DMS153 treated with DMSO at 0.1 percent for 48 hours (cell line): ENCODE results near the gene AFF2.
"Not testable (repeated sequence)": the region's sequence is repeated elsewhere in the genome, so short reads cannot be mapped to it uniquely, and the experiment has no call there.

Experiments
- DNase-seq: peaks from one replicate; lab custom pipeline; 2025; ENCODE audit not compliant: unreplicated experiment; lab: John Stamatoyannopoulos, UW

The AFF2 gene

DNA sequence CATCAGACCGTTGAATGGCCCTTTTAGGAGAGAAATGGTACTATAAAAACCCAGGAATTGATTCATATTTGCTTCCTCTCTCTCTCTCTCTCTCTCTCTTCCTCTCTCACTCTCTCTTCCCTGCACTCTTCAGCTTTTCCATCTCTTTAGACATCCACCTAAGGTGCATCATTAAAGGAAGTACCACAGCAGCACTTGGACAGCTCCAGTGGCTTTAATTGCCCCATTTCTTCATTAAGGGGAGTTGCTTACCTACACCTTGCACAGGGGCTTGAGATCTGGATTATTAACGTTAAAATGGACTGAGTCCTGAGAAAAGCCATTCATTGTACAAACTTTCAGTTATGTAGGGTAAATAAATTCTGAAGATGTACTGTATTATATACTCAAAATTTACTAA lies 323.6 kb downstream of the AFF2 start:
- DNase-seq, result no peak

DNA sequence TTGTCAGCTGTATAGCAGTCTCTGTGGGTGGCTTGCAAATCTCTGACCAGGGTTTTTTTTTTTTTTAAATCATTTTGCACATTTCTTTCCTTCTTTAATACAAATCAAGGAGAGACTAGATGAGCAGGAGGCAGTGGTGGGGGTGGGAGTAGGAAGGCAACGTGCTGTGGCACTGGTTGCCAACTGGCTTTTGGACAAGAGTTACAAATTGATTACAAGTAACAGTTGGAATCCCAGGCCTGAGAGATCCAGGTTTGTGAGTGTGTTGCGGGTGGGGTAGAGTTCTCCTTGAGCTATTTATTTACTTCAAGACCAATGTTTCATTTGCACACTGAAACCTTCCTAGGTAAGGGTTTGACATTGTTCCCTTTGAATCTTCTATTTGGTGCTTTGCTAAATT lies 325.3 kb downstream of the AFF2 start:
- no peak for DNase-seq

DNA sequence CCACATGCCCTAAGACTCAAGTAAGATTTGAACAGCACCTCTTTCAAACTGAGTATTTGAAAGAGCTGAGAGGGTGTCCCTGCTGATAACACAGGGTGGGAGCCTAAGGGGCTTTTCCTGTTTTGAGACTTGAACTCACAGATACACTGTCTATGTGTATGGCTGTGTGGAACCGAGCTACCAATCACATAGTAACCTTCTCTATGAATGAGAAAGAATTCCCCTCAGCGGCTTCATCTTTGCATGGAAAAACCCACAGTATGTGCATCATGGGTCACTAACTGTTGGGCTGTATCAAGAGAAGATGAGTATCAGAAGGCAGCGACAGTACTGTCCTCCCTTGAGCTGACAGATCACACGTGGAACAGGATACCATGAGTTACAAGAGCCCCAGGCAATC lies 336.3 kb downstream of the AFF2 start:
- no peak for DNase-seq

DNA sequence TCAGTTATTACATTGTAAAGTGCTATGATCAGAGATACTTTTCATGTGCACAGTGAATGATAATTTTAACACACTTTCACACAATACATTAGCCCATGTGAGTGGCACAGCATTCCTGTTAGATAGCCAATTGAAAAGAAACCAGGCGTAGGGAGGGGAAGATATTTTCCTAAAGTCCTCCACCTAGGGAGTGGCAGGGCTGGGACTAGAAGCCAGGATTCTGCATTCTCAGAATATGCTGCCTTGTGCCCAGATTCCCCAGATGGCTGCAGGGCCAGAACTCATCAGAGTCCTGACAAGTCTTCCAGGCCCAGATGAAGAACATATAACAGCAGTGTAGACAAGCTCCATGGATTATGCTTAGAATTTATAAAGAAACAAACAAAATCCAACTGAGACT lies 350.2 kb downstream of the AFF2 start:
- no peak for DNase-seq

DNA sequence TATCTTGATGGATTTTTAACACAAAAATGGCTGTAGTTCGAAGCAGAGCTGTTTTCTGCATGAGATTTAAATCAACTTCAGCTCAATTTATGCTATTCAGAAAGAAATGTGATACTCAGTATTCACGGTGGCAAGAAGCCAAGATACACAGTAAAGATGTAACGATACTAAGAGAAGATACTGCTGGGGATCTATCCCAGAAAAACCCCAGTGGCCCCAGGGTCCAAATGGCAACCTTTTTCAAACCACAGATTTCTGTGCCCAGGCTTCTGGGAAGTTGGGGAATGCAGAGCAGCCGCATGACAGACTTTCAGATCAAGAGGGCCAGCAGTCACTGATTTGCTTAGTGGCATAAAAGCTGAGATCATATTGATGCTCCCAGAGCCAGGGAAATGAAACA lies 353.9 kb downstream of the AFF2 start:
- DNase-seq, result no peak

DNA sequence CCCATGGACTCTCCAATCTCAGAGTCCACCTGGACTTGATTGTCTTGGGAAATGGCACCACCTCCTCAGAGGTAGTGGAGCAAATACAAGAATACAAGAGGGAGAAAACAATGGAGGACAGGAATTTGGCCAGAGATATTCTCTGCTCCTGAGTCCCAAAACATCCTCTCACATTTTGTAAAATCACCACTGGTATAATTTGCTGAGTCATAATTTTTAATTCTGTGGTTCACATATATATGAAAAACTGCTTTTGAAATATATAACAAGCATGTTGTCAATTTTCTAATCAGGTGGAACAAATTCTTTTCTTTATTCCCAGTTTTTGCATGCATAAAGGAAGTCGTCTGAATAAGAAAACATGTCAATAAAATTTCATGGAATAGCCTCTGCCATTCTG lies 356.1 kb downstream of the AFF2 start:
- no peak for DNase-seq

DNA sequence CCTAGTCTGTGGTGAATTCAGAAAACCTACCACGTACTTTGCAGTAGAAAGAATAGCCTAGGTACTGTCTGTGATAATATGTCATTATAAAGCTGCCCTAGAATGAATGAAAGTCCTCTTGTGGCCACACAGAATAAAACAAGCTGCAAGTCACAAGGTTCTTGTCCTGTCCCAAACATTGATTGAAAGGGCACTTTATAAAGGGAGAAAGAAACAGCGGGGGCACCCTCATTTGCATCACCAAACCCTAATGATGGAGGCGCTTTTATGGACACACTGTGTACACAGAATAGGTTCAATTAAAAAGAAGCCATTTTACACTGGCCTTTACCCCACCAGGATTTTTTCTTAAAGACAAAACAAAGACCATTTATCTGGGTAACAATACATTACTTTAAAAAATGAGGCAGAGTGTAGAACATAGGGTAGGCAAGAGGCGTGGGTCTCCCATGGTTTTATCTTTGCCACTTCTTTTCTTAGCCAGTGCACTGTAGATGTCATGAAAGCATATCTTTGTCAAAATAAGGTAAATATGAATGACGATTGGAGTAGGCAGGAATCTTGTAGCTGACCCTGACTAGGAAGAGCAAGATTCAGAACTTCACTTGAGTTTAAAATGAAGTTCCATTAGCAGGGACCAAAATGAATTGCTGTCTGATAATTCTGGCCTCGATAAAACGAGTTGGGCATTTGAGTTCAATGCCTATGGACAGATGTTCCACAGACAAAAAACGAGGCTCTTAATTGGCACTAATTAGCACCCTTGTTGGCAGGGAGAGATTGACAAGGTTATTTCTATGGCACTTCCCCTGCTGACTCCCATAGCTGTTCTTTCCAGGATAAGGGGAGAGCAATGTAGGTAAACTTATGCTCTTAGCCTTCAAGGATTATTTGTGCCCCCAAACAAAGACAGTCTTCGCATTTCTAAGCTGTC lies 365.1 kb downstream of the AFF2 start:
- DNase-seq, result no peak

DNA sequence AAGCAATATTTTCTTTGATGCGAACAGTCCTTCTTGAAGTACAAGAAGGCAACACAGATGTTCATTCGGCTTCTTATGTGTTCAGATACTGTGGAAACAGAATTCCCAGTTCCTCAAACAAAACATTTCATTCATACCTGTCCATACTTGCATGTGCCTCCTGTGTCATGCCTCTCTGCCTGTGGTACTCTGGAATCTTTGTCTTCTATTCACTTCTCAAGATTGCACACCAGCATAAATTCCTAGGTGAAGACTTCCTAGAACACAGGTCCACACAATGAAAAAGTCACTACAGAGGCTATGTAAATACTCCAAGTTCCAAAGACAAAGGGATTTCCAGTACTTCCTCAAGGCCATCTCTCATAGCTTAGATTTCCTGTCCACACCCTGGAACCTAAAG lies 367.2 kb downstream of the AFF2 start:
- DNase-seq, result no peak

DNA sequence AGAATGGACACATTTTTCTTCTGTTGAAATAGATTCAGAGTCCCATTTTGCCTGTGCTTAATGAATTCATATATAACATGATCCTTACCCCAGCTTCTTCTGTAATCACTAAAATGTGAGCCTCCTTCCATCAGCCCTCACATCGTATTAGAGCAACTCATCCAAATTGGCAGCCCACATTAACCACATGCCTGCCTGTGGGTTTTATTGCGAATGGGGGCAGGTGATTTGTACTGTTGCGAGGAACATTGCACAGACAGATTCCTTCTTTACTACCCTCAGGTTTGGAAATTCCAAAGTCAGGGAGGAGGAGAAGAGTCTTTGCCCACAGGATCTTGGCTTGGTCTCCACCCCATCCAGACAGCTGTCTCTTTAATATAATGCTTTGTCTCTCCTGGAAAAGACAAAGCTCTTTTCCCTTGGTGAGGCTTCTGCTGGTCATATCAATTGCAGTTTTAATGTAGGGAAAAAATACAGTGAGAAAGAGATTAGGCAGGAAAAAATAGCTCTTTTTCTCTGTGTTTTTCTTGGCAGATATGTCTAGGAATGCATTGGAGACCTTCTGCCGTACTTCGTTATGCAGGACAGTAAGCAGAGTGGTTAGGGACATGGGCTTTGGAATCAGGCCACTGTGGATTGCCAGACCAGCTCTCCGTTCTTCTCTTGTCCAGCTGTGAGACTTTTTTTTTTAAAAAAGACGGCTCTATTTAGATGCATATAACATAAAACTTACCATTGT lies 371.2 kb downstream of the AFF2 start:
- no peak for DNase-seq

DNA sequence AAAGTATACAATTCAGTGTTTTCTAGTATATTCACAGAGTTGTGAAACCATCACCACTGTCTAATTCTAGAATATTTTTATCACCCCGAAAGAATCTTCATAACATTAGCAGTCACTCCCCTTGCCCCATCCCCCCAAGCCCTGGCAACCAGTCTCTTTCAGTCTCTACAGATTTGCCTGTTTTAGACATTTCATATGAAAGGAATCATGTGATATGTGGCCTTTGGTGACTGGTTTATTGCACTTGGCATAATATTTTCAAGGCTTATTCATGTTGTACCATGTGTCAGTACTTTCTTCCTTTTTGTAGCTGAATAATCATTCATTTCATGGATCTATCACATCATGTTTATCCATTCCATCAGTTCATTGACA lies 371.7 kb downstream of the AFF2 start:
- DNase-seq, result no peak

DNA sequence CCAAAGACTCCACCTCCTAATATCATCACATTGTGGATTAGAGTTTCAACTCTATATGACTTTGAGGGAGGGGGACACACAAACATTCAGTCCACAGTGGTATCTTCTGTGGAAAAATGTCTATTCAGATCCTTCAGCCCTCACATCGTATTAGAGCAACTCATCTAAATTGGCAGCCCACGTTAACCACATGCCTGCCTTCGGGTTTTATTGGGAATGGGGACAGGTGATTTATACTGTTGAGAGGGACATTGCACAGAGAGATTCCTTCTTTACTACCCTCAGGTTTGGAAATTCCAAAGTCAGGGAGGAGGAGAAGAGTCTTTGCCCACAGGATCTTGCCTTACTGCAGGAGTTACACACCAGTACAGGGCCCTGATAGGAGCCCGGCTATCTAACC lies 372.5 kb downstream of the AFF2 start:
- DNase-seq, result no peak

DNA sequence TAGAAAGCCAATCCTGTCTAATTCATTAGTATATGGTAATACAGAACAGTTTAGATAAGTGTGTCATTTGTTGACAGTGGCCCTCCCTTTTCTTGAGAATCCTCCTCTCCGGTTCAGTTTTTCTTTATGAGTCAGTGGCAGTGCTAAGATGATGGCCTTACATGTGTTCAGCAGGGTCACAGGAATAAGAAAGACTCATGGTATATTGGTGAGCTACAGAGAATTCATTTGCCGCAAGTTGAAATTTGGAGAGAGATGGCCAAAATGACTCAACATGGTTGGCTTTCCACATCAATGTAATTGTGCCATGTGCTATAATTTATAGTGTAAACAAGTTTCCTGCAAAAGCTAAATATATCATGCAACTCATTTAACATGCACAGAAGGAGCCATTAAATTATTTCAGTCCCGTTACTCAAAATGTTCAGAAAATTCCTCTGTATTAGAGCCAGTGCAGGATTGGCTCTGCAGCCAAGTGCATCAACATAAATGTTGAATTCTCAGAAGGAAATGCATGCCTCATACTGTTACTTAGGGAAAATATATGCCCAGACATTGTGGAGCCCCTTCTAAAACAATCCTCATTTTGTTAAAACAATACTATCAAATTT lies 374.3 kb downstream of the AFF2 start:
- DNase-seq, result no peak

DNA sequence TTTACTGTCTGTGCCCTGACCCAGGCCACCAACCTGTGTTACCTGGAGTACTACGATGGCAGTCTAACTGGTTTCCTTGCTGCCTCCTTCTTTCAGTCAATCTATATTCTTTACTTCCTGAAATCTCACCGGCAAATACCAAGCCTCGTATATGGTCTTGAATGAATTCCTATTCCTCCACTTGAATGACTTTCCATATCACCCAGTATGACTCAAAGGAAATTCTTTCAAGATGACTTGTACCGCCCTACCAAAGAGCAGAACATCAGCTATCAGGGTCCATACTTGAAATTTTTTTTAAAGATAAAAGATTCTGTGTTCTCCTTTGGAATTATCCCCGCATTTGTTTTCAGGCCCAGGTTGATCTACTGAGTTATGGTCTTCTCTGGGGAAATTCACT lies 378.0 kb downstream of the AFF2 start:
- no peak for DNase-seq

DNA sequence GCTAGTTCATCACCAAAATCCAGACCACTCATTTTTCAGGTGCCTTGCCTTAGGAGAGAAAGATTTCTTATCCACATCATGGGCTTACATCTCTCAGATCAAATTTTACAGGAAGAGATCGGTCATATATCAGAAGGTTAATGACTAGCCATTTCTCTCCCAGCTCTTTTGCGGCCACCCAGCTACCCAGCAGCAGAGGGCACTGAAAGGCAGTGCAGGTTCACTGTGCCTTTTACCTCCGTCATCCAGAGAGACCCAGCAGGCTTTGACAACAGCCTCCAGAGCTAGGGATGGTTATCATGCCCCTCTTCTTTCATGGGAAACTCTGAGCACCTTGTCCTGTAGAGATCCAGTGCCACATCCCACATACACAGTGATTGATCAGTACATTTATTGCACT lies 384.8 kb downstream of the AFF2 start:
- DNase-seq, result no peak

DNA sequence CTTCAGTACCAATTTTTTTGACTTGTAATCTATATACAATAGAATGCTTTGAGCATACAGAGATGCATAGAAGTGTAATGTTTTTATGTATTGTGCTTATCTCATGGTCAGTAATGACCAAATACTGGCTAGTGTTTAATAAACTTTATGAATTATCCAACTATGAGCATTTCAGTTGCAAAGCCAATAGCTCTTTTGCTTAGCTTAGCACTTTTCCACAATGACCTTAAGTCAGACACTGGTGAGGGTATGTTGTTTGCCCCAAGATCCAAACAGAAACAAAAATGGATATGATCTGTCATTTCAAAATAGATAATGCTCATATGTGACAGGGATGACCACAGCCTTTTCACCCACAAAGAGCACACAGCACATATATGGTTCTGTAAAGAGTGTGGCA lies 393.0 kb downstream of the AFF2 start:
- no peak for DNase-seq

DNA sequence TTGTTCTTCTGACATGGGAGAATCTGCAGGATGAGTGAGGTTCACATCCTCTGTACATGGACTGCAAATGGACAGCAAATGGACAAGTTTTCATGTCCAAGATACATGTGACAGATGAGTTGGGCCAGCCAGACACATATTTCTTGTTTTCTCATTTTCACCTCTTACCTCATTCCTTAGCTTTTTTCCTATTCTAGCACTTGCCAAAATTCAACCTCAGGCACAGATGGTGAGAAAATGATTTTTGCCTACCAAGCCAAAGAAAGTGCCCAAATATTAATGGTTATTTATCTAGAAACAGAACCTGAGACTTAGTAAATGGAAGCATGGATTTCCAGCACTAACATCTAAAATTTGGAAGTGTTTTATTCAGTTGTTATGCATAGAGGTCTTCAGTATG lies 402.2 kb downstream of the AFF2 start:
- no peak for DNase-seq

DNA sequence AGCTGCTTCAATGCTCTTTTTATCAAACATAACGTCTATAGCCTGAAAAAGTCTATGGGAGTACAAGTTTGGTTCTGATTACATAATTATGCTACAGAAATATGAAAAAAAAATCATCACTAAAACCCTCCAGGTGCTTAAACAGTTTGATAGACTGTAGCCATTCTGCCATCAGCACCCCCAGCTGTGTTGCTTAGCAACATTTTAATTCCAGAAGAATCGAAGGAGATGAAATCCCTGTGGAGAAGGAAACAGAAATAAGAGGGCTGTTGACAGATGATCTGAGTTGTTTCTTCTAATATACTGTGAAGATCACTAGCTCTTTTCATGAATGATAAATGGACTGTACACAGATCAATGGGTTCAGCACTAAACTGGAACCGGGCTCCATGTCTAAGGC lies 402.8 kb downstream of the AFF2 start:
- no peak for DNase-seq

DNA sequence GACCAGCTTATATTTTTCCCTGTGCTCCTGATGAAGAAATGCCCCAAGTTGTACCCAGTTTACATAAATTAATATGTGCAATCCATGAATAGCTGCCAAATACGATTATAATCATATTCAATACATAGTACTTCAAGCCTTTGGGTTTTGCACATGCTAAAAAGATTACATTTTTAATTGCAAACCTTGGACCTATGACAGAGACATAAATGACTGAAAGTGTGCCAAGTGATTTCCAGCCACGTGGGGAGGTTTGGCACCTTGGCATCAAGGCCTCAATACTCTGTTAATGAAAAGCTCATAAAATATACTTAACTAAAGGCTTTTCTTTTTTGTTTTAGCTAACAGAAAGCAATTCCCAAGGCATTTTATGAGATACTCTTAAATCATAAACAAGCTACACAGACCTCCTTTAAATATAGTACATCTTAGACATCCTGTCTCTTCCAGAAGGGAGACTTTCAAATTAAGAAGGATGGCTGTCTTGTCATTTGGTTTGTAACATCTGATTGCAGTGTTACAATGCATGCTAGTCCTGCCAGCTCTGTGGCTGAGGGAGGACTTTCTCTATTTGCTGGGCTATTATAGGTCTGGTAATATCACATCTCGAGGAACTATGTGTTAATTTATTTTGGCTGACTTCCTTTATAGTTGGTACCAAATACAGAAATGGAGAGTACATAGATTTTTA lies 404.1 kb downstream of the AFF2 start:
- DNase-seq, result no peak

DNA sequence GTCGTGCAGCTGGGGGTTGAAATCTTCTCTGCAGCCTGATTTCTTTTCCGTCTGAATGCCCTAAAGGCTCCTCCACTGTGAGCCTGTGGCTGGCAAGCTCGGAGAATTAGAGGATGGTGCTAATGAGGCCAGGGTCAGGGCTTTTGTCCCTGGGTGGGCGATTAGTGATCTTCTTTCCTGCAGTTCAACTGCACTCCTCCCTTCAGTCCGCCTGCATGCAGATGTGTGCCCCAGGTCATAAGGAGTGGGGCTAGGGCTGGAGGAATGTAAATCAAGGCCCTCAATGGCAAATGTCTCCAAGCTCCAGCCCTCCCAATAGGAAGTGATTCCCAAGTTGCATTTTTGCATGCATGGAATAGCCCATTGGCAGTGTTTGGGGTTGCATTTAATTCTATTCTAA lies 405.0 kb downstream of the AFF2 start:
- no peak for DNase-seq

DNA sequence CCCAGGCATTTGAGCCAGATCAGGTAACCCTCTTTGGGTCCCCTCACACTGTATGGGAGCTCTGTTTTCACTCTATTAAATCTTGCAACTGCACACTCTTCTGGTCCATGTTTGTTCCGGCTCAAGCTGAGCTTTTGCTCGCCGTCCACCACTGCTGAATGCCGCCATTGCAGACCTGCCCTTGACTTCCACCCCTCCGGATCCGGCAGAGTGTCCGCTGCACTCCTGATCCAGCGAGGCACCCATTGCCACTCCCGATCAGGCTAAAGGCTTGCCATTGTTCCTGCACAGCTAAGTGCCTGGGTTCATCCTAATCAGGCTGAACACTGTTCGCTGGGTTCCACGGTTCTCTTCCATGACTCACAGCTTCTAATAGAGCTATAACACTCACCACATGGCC lies 406.2 kb downstream of the AFF2 start:
- DNase-seq, result not testable (repeated sequence)

DNA sequence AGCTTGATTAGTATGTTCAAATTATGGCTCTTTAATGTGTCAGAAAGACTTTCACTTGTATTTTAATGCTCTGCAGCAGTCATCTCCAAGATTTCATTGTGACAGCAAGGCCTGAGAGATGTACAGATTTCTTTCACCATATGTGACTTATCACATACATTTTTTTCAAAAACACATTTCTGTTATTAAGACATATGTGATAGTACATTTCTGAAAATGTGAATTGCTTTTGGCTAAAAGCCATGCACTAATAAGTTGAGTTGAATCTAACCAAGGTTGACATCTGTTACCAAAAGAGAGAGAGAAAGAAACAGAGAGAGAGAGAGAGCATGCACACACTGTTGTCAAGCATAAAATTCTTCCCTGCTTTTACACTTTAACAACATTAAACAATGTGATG lies 409.3 kb downstream of the AFF2 start:
- DNase-seq, result no peak

DNA sequence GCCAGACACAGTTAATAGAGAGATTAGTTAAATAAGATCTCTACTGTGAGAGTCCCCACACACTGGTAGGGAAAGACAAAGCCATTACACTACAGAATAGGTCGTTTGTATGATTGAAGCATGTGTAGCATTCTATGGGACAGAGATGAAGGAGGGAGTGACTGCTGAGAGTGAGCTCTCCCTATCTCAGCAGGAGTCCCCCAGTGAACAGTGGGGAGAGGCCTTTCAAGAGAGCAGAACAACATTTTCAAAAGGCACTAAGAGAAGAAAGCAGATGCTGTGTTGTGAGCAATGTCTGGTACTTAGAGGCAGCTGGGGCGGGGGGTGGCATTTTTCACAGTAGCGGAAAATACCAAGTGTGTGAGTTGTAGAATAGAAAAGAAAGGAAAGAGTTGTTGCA lies 413.6 kb downstream of the AFF2 start:
- no peak for DNase-seq
